Adrenal gland (tissue), 5 donors: ENCODE data around the gene SIN3A.

ENCODE experiments used
- CTCF ChIP-seq, 6 experiments: fragments of 450-650 bp in 4 of 6; fragments of 200-600 bp in 2 of 6; sonication (generic) in 1 of 6; IDR thresholded peaks; 1 replicate in 5 of 6; 2 replicates in 1 of 6; pipeline versions ENCODE4 v1.5.1 to v1.8.0; 2016 to 2021; ENCODE audit warnings: antibody characterized with exemption in 6 of 6, mild to moderate bottlenecking in 2 of 6, moderate library complexity in 1 of 6
- POLR2A ChIP-seq, 2 donors: fragments of 450-650 bp; IDR thresholded peaks; one replicate each; pipeline ENCODE4 v1.6.1; 2017; ENCODE audit warnings: antibody characterized with exemption in 2 of 2, mild to moderate bottlenecking in 2 of 2, moderate library complexity in 1 of 2
- donor health status: DM: no; HTN: no; CAD: no.

GRCh38 chr15:75328493-75329314 lies 122.8 kb downstream of the SIN3A start:
- TF ChIP-seq CTCF (IDR thresholded peaks at IDR 0.05) (no peak), POLR2A (IDR thresholded peaks at IDR 0.05) (no peak)
